ENCODE measurements around the gene LTF. TPM values are rescaled to one million over a fixed set of nuclear protein-coding genes. Genes with fewer than 3 reads are reported as not detected.
"Not testable (repeated sequence)": the region's sequence is repeated elsewhere in the genome, so short reads cannot be mapped to it uniquely, and the experiment has no call there.

The LTF gene
- total RNA-seq, 2 experiments from 2014 or later = not detected

GRCh38 chr3:46496746-46497555 is 32.2 kb upstream of the LTF start:
- Mint-ChIP-seq H3K27me3 (no peaks in the 10 kb centered on the region), H3K27ac (no peak overlapping the region), H3K9me3 (no peaks in the 10 kb centered on the region), H3K36me3 (no peaks in the 10 kb centered on the region), H3K4me3 (no peak overlapping the region), H3K4me1 (peaks cover 4% of the 10 kb centered on the region)
- DNase-seq = peak; percentile 15

- no peak overlapping the region for H3K4me3 Mint-ChIP-seq
- no peak for DNase-seq
- no peaks in the 10 kb centered on the region for H3K36me3 Mint-ChIP-seq
- H3K9me3 Mint-ChIP-seq = no peaks in the 10 kb centered on the region
- H3K27ac Mint-ChIP-seq = no peak overlapping the region
- H3K27me3 Mint-ChIP-seq = no peaks in the 10 kb centered on the region
- H3K4me1 Mint-ChIP-seq = peaks cover 4% of the 10 kb centered on the region
These were observed 31.3 kb upstream of the LTF start for GRCh38 chr3:46495901-46496456.

DNA sequence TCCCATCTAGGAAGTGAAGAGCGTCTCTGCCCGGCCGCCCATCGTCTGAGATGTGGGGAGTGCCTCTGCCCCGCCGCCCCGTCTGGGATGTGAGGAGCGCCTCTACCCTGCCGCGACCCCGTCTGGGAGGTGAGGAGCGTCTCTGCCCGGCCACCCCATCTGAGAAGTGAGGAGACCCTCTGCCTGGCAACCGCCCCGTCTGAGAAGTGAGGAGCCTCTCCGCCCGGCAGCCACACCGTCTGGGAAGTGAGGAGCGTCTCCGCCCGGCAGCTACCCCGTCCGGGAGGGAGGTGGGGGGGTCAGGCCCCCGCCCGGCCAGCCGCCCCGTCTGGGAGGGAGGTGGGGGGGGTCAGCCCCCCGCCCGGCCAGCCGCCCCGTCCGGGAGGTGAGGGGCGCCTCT is 29.8 kb upstream of the LTF start:
- not testable (repeated sequence) for H3K36me3 Mint-ChIP-seq, H3K4me3 Mint-ChIP-seq, H3K4me1 Mint-ChIP-seq, H3K27me3 Mint-ChIP-seq, H3K27ac Mint-ChIP-seq, DNase-seq, H3K9me3 Mint-ChIP-seq

DNA sequence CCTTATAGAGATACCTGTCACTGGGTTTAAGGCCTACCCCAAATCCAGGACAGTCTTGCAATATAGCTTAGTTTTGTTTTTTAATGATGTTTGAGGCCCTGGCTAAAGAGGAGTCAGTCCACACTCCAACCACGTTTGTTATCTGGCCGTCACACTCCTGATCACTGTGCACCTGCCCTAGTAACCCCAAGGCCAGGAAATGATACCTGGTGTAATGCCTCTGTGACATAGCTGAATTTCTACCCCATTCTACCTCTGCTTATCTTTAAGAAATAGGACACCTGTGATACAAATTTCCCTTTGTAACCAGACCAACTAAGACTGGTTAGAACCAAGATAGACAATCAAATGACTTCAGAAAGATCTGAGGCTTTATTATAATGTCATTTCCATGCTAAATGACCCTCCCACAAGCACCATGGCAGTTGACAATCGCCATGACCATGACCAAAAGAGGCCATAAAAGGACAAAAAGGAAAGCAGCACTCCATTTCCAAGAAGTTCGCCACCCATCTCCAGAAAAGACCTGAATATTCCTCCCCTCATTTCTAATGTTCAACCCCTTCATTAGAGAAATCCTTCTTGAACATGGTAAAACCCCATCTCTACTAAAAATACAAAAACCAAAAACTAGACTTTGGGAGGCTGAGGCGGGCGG is 28.3 kb upstream of the LTF start:
- no peak overlapping the region for H3K4me3 Mint-ChIP-seq
- no peaks in the 10 kb centered on the region for H3K9me3 Mint-ChIP-seq
- H3K27ac Mint-ChIP-seq = no peak overlapping the region
- no peak for DNase-seq
- peaks cover 9% of the 10 kb centered on the region for H3K4me1 Mint-ChIP-seq
- H3K27me3 Mint-ChIP-seq = no peaks in the 10 kb centered on the region
- no peaks in the 10 kb centered on the region for H3K36me3 Mint-ChIP-seq

DNA sequence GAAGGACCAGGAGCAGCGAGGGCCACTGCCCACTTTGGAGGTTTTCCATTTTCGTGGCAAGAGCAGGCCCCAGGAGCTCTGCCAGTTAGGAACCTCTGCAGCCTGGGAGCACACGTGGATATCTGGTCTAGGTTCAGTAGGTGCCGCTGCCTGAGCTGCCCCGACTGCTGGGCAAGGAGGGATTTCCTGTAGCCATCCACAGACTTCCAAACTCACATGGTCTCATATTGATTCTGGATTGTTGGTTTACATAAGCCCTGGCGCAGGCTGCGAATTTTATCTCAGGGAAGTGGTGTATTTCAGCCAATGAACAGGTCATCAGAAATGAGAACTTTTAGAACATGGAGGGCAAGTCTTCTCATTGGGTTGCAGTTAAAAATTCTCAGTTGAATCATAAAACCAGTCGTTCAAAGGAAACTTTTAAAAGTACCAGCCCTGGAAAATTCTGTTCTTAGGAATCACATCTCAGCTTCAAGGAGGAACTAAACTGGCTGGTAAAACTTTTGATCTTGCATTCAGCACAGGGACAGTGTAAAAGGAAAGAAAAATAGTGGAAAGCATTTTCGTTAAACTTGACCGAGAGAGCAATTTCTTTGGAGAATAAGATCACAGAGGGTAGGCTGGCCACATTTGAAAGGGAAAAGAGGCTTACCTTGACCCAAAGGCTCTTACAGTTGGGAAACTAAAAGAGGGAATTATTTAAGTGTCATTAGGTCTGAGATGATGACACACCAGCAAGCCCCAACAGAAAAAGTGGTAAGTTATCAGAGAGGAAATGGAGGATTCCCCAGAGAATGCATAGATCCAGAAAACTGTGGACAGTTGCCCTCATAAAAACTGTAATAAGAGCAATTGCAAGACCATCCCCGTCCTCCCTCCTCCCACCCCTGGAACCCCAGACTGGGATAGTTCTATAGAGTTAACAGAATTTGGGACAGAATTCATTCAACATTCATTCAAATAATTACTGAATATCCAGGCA is 26.7 kb upstream of the LTF start:
- Mint-ChIP-seq H3K27ac (no peak overlapping the region), H3K4me1 (peaks cover 9% of the 10 kb centered on the region), H3K27me3 (no peaks in the 10 kb centered on the region), H3K9me3 (no peaks in the 10 kb centered on the region), H3K36me3 (no peaks in the 10 kb centered on the region), H3K4me3 (no peak overlapping the region)
- no peak for DNase-seq

- Mint-ChIP-seq H3K4me3 (no peak overlapping the region), H3K4me1 (peaks cover 7% of the 10 kb centered on the region), H3K27ac (no peak overlapping the region), H3K27me3 (no peaks in the 10 kb centered on the region), H3K36me3 (no peaks in the 10 kb centered on the region), H3K9me3 (no peaks in the 10 kb centered on the region)
- DNase-seq = no peak
These were observed 25.8 kb upstream of the LTF start for GRCh38 chr3:46490338-46491084.

GRCh38 chr3:46489875-46490274 is 25.2 kb upstream of the LTF start:
- H3K27ac Mint-ChIP-seq = no peak overlapping the region
- H3K4me1 Mint-ChIP-seq = peaks cover 7% of the 10 kb centered on the region
- no peaks in the 10 kb centered on the region for H3K9me3 Mint-ChIP-seq
- no peak overlapping the region for H3K4me3 Mint-ChIP-seq
- H3K36me3 Mint-ChIP-seq = no peaks in the 10 kb centered on the region
- no peaks in the 10 kb centered on the region for H3K27me3 Mint-ChIP-seq
- DNase-seq = no peak

DNA sequence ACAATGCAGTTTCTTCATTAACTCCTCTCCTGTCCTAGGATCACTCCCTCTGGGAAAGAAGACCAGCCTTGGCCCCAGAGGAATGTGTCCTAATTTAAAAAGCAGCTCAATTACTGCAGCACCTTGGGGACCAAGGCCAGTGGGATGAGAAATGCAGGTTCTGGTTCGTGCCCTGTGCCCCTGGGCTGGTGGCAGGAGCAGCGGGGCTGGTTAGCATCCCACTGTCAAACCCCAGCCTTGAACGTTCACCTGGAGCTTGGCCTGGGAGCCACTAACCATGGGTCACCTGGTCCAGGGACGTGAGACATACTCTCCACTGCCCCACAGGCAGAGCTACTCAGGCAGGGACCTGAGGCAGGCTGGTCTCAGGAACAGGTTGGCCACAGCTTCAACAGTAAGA is 24.7 kb upstream of the LTF start:
- Mint-ChIP-seq H3K27ac (no peak overlapping the region), H3K4me3 (no peak overlapping the region)

DNA sequence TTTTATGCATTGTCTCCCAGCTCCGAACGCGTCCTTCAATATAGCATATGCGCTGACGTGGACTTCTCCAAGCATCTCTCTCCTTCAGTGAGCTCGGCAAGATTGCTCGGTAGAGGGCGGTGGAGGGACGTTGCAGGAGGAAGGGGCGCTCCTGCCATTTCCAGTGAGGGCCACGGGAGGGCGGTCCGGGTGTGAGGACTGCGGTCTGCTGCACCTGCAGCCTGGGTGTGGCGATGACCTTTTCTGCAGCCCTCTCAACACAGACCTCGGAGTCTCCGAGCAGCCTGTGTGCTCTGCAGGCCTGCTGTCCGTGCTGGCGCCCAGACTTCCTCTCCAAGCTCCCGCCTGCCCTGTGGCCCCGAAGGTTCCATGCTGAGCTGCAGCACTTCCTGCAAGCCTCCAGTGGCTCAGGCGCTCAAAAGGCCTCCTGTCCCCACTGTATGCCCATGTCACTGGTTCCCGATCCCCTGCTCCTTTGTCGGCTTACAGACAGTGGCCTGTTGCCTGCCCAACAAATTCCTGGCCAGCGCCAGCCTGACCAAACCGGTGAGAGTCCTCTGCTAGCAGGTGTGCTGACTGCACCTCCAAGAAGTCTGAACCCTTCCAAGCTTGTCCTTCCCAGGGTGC is 24.1 kb upstream of the LTF start:
- peak; percentile 91 for DNase-seq
- Mint-ChIP-seq H3K4me1 (peaks cover 7% of the 10 kb centered on the region), H3K9me3 (no peaks in the 10 kb centered on the region), H3K36me3 (no peaks in the 10 kb centered on the region), H3K27me3 (no peaks in the 10 kb centered on the region), H3K27ac (no peak overlapping the region), H3K4me3 (no peak overlapping the region)

More for the DNA sequence above, 24.7 kb upstream of the LTF start:
- Mint-ChIP-seq H3K4me1 (peaks cover 7% of the 10 kb centered on the region), H3K36me3 (no peaks in the 10 kb centered on the region), H3K9me3 (no peaks in the 10 kb centered on the region), H3K27me3 (no peaks in the 10 kb centered on the region)
- DNase-seq = no peak

DNA sequence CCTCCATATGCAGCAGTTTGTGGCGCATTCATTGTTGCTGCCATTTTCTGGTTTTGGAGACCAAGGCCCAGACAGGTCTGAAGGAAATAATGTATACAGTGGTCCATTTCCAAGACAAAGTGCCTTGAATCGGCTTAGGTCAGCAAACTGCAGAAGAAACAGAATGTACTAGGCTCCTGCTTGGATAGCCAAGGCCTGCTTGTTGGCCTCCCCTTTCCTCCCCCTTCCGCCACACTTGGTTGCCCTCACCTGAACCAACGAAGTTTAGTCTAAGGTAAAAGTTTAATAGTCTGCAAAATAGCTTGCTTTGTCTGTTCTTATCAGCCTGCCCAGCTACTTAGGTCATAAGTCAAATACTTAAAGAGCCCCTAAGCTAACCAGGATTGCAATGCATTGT is 21.1 kb upstream of the LTF start:
- no peak overlapping the region for H3K4me3 Mint-ChIP-seq
- H3K9me3 Mint-ChIP-seq = no peaks in the 10 kb centered on the region
- no peak overlapping the region for H3K27ac Mint-ChIP-seq
- H3K27me3 Mint-ChIP-seq = no peaks in the 10 kb centered on the region
- H3K4me1 Mint-ChIP-seq = peaks cover 7% of the 10 kb centered on the region
- DNase-seq = no peak
- no peaks in the 10 kb centered on the region for H3K36me3 Mint-ChIP-seq

DNA sequence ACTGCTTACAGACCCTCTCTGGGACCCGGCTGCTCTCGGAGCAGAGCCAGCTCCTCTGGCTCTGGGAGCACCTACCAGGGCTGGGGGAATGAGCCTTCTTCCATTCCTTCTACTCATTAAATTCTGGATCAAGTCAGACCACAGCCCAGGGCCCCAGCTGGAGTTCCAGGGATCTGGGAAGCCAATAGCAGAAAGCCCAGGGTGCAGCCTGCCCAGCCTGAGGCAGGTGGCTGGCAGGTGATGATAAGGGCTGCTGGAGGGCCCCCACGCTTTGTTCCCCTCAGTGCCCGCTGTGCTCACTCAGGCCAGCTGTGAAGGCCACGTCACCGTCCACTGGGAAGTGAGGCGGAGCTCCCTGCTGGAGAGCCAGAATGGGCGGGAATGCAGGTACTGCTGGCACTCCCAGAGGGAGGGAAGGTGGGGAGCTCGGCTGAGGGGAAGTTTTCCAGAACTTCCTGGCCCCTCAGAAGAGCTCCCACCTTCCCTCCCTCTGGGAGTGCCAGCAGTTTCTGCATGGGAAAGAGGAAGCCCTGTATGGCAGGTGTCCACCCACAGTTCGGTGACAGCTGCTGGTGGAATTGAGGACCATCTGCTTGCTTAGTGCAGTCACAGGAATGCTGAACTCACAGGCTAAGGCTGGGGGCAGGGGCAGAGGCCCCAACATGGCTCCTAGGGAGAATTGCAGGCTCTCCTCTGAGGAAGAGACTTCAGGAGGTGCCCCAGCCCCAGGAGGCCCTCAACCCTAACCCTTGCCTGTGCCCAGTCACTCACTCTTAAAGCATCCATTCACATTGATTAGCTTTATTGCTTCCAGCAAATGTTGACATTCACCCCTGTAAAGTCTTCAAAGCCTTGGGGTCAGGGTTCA is 20.4 kb upstream of the LTF start:
- H3K4me1 Mint-ChIP-seq = peaks cover 7% of the 10 kb centered on the region
- H3K4me3 Mint-ChIP-seq = no peak overlapping the region
- no peak overlapping the region for H3K27ac Mint-ChIP-seq
- H3K27me3 Mint-ChIP-seq = no peaks in the 10 kb centered on the region
- no peaks in the 10 kb centered on the region for H3K36me3 Mint-ChIP-seq
- H3K9me3 Mint-ChIP-seq = no peaks in the 10 kb centered on the region
- DNase-seq = no peak

GRCh38 chr3:46484388-46484787 is 19.7 kb upstream of the LTF start:
- peaks cover under 1% of the 10 kb centered on the region for H3K27me3 Mint-ChIP-seq
- no peaks in the 10 kb centered on the region for H3K9me3 Mint-ChIP-seq
- no peak overlapping the region for H3K27ac Mint-ChIP-seq
- peaks cover 7% of the 10 kb centered on the region for H3K4me1 Mint-ChIP-seq
- no peaks in the 10 kb centered on the region for H3K36me3 Mint-ChIP-seq
- no peak for DNase-seq
- H3K4me3 Mint-ChIP-seq = no peak overlapping the region

GRCh38 chr3:46483825-46484224 is 19.1 kb upstream of the LTF start:
- H3K4me1 Mint-ChIP-seq = peaks cover 2% of the 10 kb centered on the region
- no peak for DNase-seq
- no peaks in the 10 kb centered on the region for H3K9me3 Mint-ChIP-seq
- no peaks in the 10 kb centered on the region for H3K36me3 Mint-ChIP-seq
- H3K4me3 Mint-ChIP-seq = no peak overlapping the region
- peaks cover 5% of the 10 kb centered on the region for H3K27me3 Mint-ChIP-seq
- no peak overlapping the region for H3K27ac Mint-ChIP-seq

Measured in activated naive CD8-positive, alpha-beta T cell treated with anti-CD3 and anti-CD28 coated beads for 36 hours (primary cell).